GF-D8 (cell line): ENCODE data around the gene NRSN2.
A peak's percentile ranks its signal among the peaks of the same experiment; 100 is the strongest.
"Not testable (repeated sequence)": the region's sequence is repeated elsewhere in the genome, so short reads cannot be mapped to it uniquely, and the experiment has no call there.

Source experiments
- DNase-seq: peaks from one replicate; lab custom pipeline; 2025; lab: John Stamatoyannopoulos, UW

The NRSN2 gene

DNA sequence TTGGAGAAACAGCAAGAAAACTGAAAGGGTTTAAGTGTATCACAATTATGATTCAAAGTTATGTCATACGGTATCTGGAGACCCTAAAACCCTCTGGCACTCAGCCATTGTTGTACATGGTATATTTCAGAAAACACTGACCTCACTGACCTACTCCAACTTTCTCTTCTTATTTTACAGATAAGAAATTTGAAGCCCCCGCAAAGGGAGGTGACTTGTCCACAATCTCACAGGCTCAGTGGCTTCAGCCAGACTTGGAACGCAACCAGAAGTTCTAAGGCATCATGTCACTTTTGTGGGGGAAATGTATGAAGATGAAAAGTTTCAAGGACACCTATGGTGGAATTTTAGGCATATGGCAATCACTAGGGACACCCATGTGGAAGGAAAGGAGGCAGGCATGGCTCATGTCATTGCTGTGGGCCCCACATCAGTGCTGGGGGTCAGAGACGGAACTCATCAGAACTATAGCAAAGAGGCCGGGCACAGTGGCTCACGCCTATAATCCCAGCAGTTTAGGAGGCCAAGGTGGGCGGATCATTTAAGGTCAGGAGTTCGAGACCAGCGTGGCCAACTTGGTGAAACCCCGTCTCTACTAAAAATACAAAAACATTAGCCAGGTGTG, 28.5 kb downstream of the NRSN2 start:
- no peak for DNase-seq

DNA sequence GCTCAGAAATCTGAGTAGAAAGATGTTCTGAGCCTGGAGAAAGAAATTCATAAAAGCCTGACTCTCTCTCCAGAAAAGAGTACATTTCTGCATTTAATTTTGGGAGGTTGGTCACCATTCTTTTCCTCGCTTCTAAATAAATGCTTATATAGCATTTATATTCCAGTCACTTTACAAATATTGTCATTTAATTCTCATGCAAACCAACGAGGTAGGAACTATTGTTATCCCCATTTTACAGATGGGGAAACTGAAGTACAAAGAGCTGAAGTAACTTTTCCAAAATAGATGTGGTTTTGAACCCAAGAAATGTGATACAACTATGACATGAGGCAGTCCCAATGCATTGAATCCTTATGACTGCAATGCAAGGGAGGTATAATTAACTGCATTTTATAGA, 29.2 kb downstream of the NRSN2 start:
- no peak for DNase-seq

DNA sequence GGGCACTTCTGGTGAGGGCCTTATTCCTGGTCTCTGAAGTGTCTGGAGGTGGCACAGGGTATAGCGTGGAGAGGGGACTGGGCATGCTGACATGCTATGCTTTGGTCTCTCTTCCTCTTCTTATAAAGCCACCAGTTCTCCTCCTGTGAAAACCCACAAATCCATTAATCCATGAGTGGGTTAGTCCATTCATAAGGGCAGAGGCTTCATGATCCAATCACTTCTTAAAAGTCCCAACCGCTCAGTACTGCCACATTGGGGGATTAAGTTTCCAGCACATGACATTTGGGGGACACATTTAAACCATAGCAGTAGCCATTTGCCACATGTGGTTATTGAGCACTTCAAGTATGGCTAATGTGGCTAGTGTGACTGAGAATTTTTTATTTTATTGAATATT, 29.8 kb downstream of the NRSN2 start:
- DNase-seq = no peak

DNA sequence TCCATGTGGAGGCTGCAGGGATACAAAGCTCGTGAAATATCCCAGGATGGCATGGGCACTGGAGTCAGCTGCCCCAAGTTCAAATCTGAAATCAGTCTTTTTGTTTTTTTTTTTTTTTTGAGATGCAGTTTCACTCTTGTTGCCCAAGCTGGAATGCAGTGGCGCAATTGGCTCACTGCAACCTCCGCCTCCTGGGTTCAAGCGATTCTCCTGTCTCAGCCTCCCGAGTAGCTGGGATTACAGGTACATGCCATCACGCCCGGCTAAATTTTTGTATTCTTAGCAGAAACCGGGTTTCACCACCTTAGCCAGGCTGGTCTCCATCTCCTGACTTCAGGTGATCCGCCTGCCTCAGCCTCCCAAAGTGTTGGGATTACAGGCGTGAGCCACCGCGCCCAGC, 30.7 kb downstream of the NRSN2 start:
- DNase-seq = not testable (repeated sequence)

DNA sequence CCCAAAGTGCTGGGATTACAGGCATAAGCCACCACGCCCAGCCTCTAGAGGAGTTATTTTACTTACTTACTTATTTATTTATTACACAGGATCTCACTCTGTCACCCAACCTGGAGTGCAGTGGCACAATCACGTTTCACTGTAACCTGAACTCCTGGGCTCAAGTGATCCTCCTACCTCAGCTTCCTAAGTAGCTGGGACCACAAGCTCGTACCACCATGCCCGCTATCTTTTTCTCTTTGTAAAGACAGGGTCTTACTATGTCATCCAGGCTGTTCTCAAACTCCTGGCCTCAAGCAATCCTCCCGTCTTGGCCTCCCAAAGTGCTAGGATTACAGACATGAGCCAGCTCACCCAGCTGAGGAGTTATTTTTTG, 32.0 kb downstream of the NRSN2 start:
- no peak for DNase-seq

DNA sequence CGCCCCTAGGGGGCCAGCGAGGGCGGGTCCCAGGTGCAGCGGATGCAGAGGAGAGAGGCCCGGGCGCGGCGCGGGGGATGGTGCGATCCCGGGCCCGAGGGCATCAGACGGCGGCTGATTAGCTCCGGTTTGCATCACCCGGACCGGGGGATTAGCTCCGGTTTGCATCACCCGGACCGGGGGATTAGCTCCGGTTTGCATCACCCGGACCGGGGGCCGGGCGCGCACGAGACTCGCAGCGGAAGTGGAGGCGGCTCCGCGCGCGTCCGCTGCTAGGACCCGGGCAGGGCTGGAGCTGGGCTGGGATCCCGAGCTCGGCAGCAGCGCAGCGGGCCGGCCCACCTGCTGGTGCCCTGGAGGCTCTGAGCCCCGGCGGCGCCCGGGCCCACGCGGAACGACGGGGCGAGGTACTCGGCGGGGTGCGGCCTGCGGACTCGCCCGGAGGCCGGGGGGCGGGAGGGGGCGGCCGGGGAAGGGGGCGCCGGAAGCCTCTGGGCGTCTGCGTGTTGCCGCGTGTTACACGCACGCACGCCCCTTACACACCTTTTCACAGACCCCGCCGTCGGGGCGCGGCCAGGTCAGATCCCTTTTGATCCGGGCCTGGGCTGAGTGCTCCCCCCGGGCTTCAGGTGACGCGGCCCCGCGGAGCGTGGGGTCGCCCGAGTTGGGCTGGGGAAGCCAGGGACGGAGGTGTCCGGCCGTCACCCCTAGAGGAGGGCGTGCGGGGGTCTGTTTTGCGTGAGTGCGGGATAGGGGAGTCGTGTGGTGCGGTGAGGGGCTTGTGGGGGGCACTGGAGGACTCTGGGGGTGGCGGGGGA, 34.1 kb downstream of the NRSN2 start:
- peak; percentile 65 for DNase-seq

DNA sequence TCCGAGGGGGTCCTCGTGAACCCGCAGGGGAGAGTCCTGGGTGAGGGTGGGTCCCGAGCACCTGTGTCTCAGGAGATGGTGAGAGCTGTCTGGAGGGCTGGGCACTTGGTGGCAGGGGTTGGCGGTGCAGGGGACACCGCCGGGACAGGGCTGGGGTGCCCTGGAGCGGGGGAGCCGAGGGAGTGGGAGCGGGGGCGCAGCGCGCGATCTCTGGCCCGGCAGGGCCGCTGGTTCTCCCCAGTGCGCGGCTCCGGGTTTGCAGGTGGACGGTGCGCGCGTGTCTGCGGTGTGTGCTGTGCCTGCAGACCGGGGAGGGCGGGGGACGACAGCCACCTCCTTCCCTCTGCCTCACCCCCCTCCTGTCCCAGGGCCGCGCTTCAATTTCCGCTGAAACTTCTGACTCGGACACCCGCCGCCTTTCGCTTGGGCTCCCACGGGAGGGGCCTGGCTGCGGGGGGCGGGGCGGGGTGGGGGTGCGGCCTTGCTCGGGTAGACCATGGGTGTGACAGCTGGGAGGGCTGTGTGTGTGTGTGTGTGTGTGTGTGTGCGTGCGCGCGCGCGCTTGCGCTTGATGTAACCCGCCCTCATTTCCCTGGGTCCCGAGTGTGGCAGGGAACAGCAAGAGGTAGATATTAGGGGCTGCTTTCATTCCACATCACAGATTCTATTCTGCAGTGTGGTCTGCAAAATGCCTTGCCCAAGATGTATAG, 34.8 kb downstream of the NRSN2 start:
- peak; percentile 59 for DNase-seq

DNA sequence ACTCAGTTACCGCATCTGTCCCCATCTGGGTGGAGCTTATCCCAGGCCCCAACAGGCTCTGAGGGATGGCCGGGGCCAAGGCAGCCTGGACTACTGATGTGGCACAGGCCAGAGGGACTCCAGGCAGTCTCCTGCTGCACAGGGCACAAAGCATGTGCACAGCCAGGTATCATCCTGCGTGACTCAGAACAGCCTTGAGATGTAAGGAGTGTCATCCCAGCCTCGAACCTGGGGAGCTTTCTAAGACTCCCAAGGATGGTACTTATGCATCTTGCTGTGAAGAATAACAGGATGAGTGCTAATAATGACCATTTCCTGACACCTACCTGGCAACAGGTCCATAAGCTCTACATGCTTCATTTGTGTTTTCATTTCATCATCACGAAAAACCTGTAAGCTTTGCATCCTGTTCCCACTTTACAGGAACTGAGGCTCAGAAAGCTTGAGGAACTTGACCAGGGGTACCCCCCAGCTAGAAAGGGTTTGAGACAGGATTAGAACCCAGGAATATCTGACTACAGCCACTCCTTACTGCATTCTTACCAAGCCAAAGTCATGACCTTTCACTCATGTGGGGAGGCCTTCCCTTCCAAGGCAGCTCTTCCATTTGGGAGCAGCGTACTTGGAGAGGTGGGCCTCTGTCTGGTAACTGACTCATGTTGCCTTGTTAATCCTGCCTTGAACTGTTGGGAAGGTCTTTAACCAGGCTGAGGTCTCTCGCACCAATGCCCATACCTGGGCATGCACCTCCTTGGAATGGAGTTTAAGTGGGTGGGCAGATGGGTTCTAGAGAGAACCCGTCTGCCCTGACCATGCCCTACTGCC, 35.6 kb downstream of the NRSN2 start:
- DNase-seq = no peak

- DNase-seq = no peak
Measured at GRCh38 chr20:383889-384288, 37.0 kb downstream of the NRSN2 start.

DNA sequence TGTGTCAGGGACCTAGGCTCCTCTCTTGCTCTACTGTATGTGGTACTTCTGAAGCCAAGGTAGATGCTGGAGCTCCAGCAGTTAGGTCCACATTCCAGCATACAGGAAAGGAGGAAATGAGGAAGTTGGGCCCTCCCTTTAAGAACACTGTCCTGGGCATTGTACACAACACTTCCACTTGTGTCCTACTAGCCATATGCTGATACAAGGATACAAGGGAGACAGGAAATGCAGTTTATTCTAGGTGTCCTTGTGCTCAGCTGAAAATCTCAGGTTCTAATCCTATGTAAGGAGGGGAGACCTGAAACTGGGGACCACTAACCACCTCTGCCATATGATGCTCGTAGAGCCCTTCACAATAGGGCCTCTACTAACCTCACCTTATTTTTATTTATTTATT, 37.8 kb downstream of the NRSN2 start:
- no peak for DNase-seq

GRCh38 chr20:385448-385847, 38.5 kb downstream of the NRSN2 start:
- DNase-seq = no peak

DNA sequence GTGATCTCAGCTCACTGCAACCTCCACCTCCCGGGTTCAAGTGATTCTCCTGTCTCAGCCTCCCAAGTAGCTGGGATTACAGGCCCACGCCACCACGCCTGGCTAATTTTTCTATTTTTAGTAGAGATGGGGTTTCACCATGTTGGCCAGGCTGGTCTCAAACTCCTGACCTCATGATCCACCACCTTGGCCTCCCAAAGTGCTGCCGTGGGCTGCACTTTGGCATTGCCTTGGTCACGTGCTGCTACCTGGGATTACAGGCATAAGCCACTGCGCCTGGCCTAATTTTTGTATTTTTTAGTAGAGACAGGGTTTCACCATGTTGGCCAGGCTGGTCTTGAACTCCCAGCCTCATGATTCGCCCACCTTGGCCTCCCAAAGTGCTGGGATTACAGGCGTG, 39.7 kb downstream of the NRSN2 start:
- DNase-seq = not testable (repeated sequence)

GRCh38 chr20:387520-387919, 40.6 kb downstream of the NRSN2 start:
- no peak for DNase-seq

DNA sequence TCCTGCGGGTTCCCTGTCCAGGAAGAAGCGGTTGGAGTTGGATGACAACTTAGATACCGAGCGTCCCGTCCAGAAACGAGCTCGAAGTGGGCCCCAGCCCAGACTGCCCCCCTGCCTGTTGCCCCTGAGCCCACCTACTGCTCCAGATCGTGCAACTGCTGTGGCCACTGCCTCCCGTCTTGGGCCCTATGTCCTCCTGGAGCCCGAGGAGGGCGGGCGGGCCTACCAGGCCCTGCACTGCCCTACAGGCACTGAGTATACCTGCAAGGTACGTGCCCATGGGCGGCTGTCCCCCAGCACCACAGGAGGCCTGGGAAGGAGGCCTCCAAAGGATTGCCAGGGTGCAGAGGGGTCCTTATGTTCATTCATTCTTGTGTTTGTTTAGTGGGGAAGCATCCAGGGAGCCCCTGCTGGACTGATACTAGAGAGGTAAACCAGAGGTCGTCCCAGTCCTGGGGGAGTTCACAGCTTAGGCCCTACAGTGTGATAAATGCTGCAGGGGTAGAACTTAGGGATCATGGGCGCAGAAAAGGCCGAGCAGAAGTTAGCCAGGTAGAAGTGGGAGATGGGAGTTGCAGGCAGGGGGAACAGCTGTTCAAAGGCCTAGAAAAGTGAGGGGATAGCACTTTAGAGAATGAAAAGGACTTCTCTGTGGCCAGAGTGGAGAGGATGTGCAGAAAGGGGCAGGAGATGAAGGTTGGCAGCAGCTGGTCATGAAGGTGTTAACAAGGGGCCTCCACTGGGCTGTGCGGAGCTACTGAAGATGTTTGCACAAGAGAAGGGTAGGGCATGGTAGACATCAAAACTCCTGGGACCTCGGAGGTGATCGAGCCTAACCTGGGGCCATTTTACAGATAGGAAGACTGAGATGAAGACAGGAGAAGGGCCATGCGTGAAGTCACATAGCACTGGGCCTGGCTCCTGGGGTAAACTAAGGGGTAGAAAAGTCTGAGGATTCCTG, 41.4 kb downstream of the NRSN2 start:
- DNase-seq = no peak

- no peak for DNase-seq
Measured at GRCh38 chr20:389220-389619, 42.3 kb downstream of the NRSN2 start.

GRCh38 chr20:391041-391711, 44.3 kb downstream of the NRSN2 start:
- no peak for DNase-seq

- not testable (repeated sequence) for DNase-seq
Measured at GRCh38 chr20:393296-393695, 46.4 kb downstream of the NRSN2 start.

GRCh38 chr20:396252-396618, 49.3 kb downstream of the NRSN2 start:
- DNase-seq = no peak

DNA sequence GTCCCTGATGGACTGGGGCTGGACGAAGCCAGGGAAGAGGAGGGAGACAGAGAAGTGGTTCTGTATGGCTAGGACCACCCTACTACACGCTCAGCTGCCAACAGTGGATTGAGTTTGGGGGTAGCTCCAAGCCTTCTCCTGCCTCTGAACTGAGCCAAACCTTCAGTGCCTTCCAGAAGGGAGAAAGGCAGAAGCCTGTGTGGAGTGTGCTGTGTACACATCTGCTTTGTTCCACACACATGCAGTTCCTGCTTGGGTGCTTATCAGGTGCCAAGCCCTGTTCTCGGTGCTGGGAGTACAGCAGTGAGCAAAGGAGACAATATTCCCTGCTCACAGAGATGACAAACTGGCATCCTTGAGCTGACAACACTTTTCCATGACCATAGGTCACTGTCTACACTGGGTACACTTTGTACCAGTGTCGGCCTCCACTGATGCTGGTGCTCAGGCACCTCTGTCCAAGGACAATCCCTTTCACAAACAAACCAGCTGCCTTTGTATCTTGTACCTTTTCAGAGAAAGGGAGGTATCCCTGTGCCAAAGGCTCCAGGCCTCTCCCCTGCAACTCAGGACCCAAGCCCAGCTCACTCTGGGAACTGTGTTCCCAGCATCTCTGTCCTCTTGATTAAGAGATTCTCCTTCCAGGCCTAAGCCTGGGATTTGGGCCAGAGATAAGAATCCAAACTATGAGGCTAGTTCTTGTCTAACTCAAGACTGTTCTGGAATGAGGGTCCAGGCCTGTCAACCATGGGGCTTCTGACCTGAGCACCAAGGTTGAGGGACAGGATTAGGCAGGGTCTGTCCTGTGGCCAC, 49.9 kb downstream of the NRSN2 start:
- DNase-seq = no peak
